Colonic mucosa (tissue), 4 donors: Measurements from ENCODE around the gene CAP1. TPM values are rescaled to one million over a fixed set of nuclear protein-coding genes. Genes with fewer than 3 reads are reported as not detected.

ENCODE experiments used
- DNase-seq: peaks from one replicate; pipeline ENCODE4 v3.0.0-alpha.2; 2020
- H3K27ac ChIP-seq: fragments of 200-600 bp; one replicate; pipeline ENCODE4 v1.8.0; 2021
- H3K27me3 ChIP-seq: fragments of 200-600 bp; one replicate; pipeline ENCODE4 v1.8.0; 2021
- H3K36me3 ChIP-seq: fragments of 200-600 bp; one replicate; pipeline ENCODE4 v1.8.0; 2021
- H3K4me1 ChIP-seq: fragments of 200-600 bp; one replicate; pipeline ENCODE4 v1.8.0; 2021; ENCODE audit warnings: mild to moderate bottlenecking
- H3K4me3 ChIP-seq: fragments of 200-600 bp; one replicate; pipeline ENCODE4 v1.8.0; 2021
- H3K9ac ChIP-seq, 2 donors: one replicate each; pipeline ENCODE4 v1.7.0; 2013; ENCODE audit warnings: control low read depth in 2 of 2, low read depth in 2 of 2, low read length in 2 of 2
- H3K9me3 ChIP-seq: fragments of 200-600 bp; one replicate; pipeline ENCODE4 v1.8.0; 2021
- CTCF ChIP-seq: fragments of 200-600 bp; IDR thresholded peaks from one replicate; pipeline ENCODE4 v1.8.0; 2022; ENCODE audit warnings: antibody characterized with exemption, mild to moderate bottlenecking
- intact Hi-C: fragments of 100-400 bp; cut with DNase I; formaldehyde crosslinking; loops from one replicate; pipeline ENCODE4 v1.14.1; 2022
- total RNA-seq, 2 donors: library from RNA; stranded (reverse); fragmentation: NEBNext Ultra II Directional in 1 of 2; extraction: Animal tissue kit (Norgen Biotek cat#: 25700) in 1 of 2; gene quantifications; one replicate each; pipeline ENCODE4 v1.2.1, GENCODE V29; 2021
- donor health status: healthy.
- donor health status: DM: no; HTN: no; CAD: no.
- donor health status: DM: no; HTN: no; CAD: no.

CAP1 gene
- total RNA-seq, 2 donors from 2014 or later, result 500 to 548 TPM

GRCh38 chr1:40014812-40015594 is 25.5 kb upstream of the CAP1 start:
- no peak overlapping the region for H3K9ac ChIP-seq
- H3K9me3 ChIP-seq, result no peaks in the 10 kb centered on the region
- no peaks in the 10 kb centered on the region for H3K4me1 ChIP-seq
- H3K27ac ChIP-seq, result no peak overlapping the region
- no peak for TF ChIP-seq CTCF
- DNase-seq, result no peak
- no peak overlapping the region for H3K4me3 ChIP-seq
- intact Hi-C loops, result no loop called here
- no peaks in the 10 kb centered on the region for H3K36me3 ChIP-seq
- H3K27me3 ChIP-seq, result no peaks in the 10 kb centered on the region

GRCh38 chr1:40017951-40018575 is 22.5 kb upstream of the CAP1 start:
- intact Hi-C loops, result no loop called here
- Histone ChIP-seq H3K4me3 (no peak overlapping the region), H3K9ac (no peak overlapping the region), H3K27ac (no peak overlapping the region), H3K9me3 (no peaks in the 10 kb centered on the region), H3K27me3 (no peaks in the 10 kb centered on the region), H3K36me3 (no peaks in the 10 kb centered on the region), H3K4me1 (no peaks in the 10 kb centered on the region)
- DNase-seq, result no peak
- no peak for TF ChIP-seq CTCF

- Histone ChIP-seq H3K27ac (no peak overlapping the region), H3K9me3 (no peaks in the 10 kb centered on the region), H3K4me1 (no peaks in the 10 kb centered on the region), H3K4me3 (no peak overlapping the region), H3K9ac (no peak overlapping the region), H3K27me3 (no peaks in the 10 kb centered on the region), H3K36me3 (no peaks in the 10 kb centered on the region)
- TF ChIP-seq CTCF, result no peak
- DNase-seq, result no peak
- intact Hi-C loops, result no loop called here
These were observed 20.0 kb upstream of the CAP1 start for GRCh38 chr1:40020447-40021085.

- TF ChIP-seq CTCF, result no peak
These were observed 17.1 kb upstream of the CAP1 start for GRCh38 chr1:40023379-40023944.

GRCh38 chr1:40024671-40025070 is 15.9 kb upstream of the CAP1 start:
- Histone ChIP-seq H3K27ac (no peak overlapping the region), H3K27me3 (no peaks in the 10 kb centered on the region), H3K4me1 (peaks cover 3% of the 10 kb centered on the region), H3K36me3 (no peaks in the 10 kb centered on the region), H3K4me3 (no peak overlapping the region), H3K9ac (no peak overlapping the region), H3K9me3 (no peaks in the 10 kb centered on the region)
- no peak for DNase-seq
- no peak for TF ChIP-seq CTCF
- intact Hi-C loops, result no loop called here

More at GRCh38 chr1:40023379-40023944, 17.1 kb upstream of the CAP1 start:
- intact Hi-C loops, result no loop called here
- H3K4me3 ChIP-seq, result no peak overlapping the region
- no peaks in the 10 kb centered on the region for H3K36me3 ChIP-seq
- H3K4me1 ChIP-seq, result no peaks in the 10 kb centered on the region
- H3K9me3 ChIP-seq, result no peaks in the 10 kb centered on the region
- H3K27me3 ChIP-seq, result no peaks in the 10 kb centered on the region
- no peak for DNase-seq
- H3K9ac ChIP-seq, result no peak overlapping the region
- H3K27ac ChIP-seq, result no peak overlapping the region
